ENCODE measurements around the gene MRPL37. TPM values are rescaled to one million over a fixed set of nuclear protein-coding genes. Genes with fewer than 3 reads are reported as not detected.

Gene MRPL37
- polyA plus RNA-seq, 2 of the 4 experiments (the other 2 are of a cell fraction): 16.2 to 68.9 TPM

DNA sequence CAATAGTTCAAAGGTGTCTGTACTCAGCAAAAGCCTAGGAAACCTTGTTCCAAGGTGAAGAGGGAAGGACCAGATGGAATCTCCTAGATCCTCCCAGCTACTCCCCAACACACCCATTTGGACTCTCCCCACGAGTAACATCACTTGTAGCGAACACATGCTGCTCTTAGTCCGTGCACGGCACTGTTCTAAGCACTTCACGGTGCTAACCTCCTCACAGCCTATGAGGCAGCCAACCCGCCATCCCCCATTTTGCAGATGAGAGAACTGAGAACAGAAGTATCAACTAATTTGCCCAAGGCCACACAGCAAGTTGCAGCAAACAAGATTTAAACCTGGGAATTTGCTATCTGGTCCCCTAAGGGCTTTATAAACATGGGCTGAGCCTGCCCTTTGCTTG is 24.3 kb downstream of the MRPL37 start:
- no peak for DNase-seq (ENCODE audit: low read depth in 1 of 2, low spot score in 1 of 2)
- Histone ChIP-seq H3K27ac (no peak overlapping the region), H3K9me3 (no peaks in the 10 kb centered on the region), H3K4me3 (no peak overlapping the region), H3K4me2 (no peak overlapping the region), H3K4me1 (peaks cover 17% of the 10 kb centered on the region; the same call in 1 of the 3 replicates)
- no peak for FAIRE-seq
- ATAC-seq: no peak
- CTCF ChIA-PET: no interaction called here
- TF ChIP-seq EP300 (IDR thresholded peaks at IDR 0.05) (no peak), HOXB13 (CRISPR knock-in tag; IDR thresholded peaks at IDR 0.05; ENCODE audit: low read depth) (no peak), KDM1A (IDR thresholded peaks at IDR 0.05; ENCODE audit: low read depth) (no peak), CBX2 (IDR thresholded peaks at IDR 0.05; ENCODE audit: borderline replicate concordance, low read depth) (no peak), ZC3H11A (IDR thresholded peaks at IDR 0.05) (no peak), ZSCAN20 (CRISPR knock-in tag; IDR thresholded peaks at IDR 0.05) (no peak), CHD2 (IDR thresholded peaks at IDR 0.05; ENCODE audit: low read length, partially characterized antibody) (no peak), CBX8 (IDR thresholded peaks at IDR 0.05) (no peak), HEYL (CRISPR knock-in tag; IDR thresholded peaks at IDR 0.05) (no peak), MAZ (IDR thresholded peaks at IDR 0.05; ENCODE audit: borderline replicate concordance, low read depth, low read length) (no peak), FOXS1 (CRISPR knock-in tag; IDR thresholded peaks at IDR 0.05) (no peak), NPAS2 (CRISPR knock-in tag; IDR thresholded peaks at IDR 0.05; ENCODE audit: borderline replicate concordance) (no peak), TP53 (CRISPR knock-in tag; IDR thresholded peaks at IDR 0.05) (no peak), PHF8 (IDR thresholded peaks at IDR 0.05; ENCODE audit: borderline replicate concordance, low read depth) (no peak)
- TF ChIP-seq, protein P1, sequence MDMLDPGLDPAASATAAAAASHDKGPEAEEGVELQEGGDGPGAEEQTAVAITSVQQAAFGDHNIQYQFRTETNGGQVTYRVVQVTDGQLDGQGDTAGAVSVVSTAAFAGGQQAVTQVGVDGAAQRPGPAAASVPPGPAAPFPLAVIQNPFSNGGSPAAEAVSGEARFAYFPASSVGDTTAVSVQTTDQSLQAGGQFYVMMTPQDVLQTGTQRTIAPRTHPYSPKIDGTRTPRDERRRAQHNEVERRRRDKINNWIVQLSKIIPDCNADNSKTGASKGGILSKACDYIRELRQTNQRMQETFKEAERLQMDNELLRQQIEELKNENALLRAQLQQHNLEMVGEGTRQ (IDR thresholded peaks at IDR 0.05): no peak
- 93% methylated on average over 6 of the region's 6 CpGs for WGBS (ENCODE audit: missing lambda C conversion rate)
- POLR2A ChIA-PET: no interaction called here

DNA sequence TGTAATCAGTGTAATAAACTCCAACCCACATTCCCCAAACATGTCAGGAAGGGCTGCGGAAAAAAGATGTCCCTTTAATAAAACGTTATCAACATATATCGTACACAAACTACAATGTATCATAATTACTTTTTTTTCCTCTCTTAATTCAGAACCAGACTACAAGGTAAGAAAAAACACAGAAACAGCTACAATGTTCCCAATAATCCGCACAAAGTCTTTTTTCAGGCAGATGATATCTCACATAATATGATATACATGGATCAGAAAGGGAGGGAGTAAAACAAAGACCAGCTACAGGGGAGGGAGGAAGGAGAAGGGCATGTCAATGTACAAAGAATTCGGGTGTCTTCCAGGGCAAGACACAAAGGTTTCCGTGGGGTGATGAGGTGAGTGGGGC is 25.4 kb downstream of the MRPL37 start:
- FAIRE-seq (no peak), ATAC-seq (no peak), DNase-seq (ENCODE audit: low read depth in 1 of 2, low spot score in 1 of 2) (no peak)
- Histone ChIP-seq H3K4me3 (no peak overlapping the region), H3K4me1 (peaks cover 22% of the 10 kb centered on the region; the same call in 1 of the 3 replicates), H3K9me3 (no peaks in the 10 kb centered on the region), H3K4me2 (no peak overlapping the region), H3K27ac (no peak overlapping the region)
- CTCF ChIA-PET: no interaction called here
- POLR2A ChIA-PET: no interaction called here
- TF ChIP-seq SREBF2 (IDR thresholded peaks at IDR 0.05): no peak
- TF ChIP-seq FOSL2 (IDR thresholded peaks at IDR 0.05): no peak
- TF ChIP-seq FOSL2 (CRISPR knock-in tag; IDR thresholded peaks at IDR 0.05): no peak
- TF ChIP-seq JUNB (IDR thresholded peaks at IDR 0.05): no peak
- no peak for TF ChIP-seq POLR2AphosphoS2 (conservative IDR thresholded peaks at IDR 0.05; ENCODE audit: low read length)
- TF ChIP-seq TFCP2L1 (CRISPR knock-in tag; IDR thresholded peaks at IDR 0.05): no peak
- TF ChIP-seq, protein P2, sequence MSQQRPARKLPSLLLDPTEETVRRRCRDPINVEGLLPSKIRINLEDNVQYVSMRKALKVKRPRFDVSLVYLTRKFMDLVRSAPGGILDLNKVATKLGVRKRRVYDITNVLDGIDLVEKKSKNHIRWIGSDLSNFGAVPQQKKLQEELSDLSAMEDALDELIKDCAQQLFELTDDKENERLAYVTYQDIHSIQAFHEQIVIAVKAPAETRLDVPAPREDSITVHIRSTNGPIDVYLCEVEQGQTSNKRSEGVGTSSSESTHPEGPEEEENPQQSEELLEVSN (IDR thresholded peaks at IDR 0.05; ENCODE audit: borderline replicate concordance, low read depth): no peak
- no peak for TF ChIP-seq HOXB5 (CRISPR knock-in tag; IDR thresholded peaks at IDR 0.05)
- no peak for TF ChIP-seq CHD2 (IDR thresholded peaks at IDR 0.05; ENCODE audit: low read length, partially characterized antibody)
- TF ChIP-seq MAZ (IDR thresholded peaks at IDR 0.05; ENCODE audit: borderline replicate concordance, low read depth, low read length): no peak
- WGBS (ENCODE audit: missing lambda C conversion rate): 78% methylated on average over 6 of the region's 6 CpGs

DNA sequence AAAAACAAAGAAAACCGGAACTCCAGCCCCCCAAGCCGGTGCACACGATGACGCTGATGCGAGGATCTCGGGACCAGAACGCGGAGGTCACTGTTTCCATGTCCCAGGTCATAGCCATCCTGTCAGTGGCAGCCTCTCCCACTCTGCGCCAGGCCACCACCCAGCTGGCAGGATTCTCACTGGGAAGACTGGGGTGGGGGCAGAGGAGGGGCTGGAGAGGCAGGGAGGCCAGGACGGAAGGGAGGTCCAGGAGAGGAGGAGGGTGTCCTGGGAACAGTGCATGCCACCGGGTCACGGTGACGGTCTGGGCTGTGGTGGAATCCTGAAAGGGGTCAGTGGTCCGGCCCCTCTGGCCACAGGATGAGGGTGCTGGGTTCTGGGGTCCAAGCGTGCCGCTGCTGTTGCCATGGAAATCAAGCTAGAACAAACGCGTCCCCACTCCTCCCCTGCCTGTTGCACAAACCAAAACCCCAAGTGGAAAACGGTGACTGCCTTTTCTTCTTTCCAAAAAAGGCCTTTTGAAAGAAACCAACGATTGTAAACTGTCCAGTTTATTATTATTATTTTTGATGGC is 26.1 kb downstream of the MRPL37 start:
- ChIA-PET POLR2A (no interaction called here), CTCF (no interaction called here)
- no peak overlapping the region; a peak in 1 of 6 replicates for H3K27ac ChIP-seq
- no peak overlapping the region for H3K4me3 ChIP-seq
- no peaks in the 10 kb centered on the region for H3K9me3 ChIP-seq
- H3K4me2 ChIP-seq: no peak overlapping the region
- DNase-seq (ENCODE audit: low read depth in 1 of 2, low spot score in 1 of 2) (no peak), FAIRE-seq (no peak), ATAC-seq (no peak)
- 89% methylated on average over 18 of the region's 20 CpGs for WGBS (ENCODE audit: missing lambda C conversion rate)
- H3K4me1 ChIP-seq: peaks cover 22% of the 10 kb centered on the region; the same call in 1 of the 3 replicates
- no peak for TF ChIP-seq TP53 (CRISPR knock-in tag; IDR thresholded peaks at IDR 0.05)
- no peak for TF ChIP-seq FOXS1 (CRISPR knock-in tag; IDR thresholded peaks at IDR 0.05)
- TF ChIP-seq NPAS2 (CRISPR knock-in tag; IDR thresholded peaks at IDR 0.05; ENCODE audit: borderline replicate concordance): no peak
- TF ChIP-seq FOSL2 (IDR thresholded peaks at IDR 0.05): no peak
- no peak for TF ChIP-seq FOSL2 (CRISPR knock-in tag; IDR thresholded peaks at IDR 0.05)
- TF ChIP-seq, protein P3, sequence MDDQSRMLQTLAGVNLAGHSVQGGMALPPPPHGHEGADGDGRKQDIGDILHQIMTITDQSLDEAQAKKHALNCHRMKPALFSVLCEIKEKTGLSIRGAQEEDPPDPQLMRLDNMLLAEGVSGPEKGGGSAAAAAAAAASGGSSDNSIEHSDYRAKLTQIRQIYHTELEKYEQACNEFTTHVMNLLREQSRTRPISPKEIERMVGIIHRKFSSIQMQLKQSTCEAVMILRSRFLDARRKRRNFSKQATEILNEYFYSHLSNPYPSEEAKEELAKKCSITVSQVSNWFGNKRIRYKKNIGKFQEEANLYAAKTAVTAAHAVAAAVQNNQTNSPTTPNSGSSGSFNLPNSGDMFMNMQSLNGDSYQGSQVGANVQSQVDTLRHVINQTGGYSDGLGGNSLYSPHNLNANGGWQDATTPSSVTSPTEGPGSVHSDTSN (IDR thresholded peaks at IDR 0.05): no peak
- TF ChIP-seq HOXB5 (CRISPR knock-in tag; IDR thresholded peaks at IDR 0.05): no peak
- no peak for TF ChIP-seq JUN (IDR thresholded peaks at IDR 0.05)
- no peak for TF ChIP-seq HEYL (CRISPR knock-in tag; IDR thresholded peaks at IDR 0.05)
- TF ChIP-seq RAD21 (conservative IDR thresholded peaks at IDR 0.05 in 1 of 2, IDR thresholded peaks at IDR 0.05 in 1 of 2): no peak
- no peak for TF ChIP-seq MAFK (IDR thresholded peaks at IDR 0.05; ENCODE audit: partially characterized antibody)
- TF ChIP-seq, protein P4, sequence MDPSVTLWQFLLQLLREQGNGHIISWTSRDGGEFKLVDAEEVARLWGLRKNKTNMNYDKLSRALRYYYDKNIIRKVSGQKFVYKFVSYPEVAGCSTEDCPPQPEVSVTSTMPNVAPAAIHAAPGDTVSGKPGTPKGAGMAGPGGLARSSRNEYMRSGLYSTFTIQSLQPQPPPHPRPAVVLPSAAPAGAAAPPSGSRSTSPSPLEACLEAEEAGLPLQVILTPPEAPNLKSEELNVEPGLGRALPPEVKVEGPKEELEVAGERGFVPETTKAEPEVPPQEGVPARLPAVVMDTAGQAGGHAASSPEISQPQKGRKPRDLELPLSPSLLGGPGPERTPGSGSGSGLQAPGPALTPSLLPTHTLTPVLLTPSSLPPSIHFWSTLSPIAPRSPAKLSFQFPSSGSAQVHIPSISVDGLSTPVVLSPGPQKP (IDR thresholded peaks at IDR 0.05; ENCODE audit: low read depth, low read length): no peak
- no peak for TF ChIP-seq KDM1A (IDR thresholded peaks at IDR 0.05; ENCODE audit: low read depth)
- TF ChIP-seq, protein P5, sequence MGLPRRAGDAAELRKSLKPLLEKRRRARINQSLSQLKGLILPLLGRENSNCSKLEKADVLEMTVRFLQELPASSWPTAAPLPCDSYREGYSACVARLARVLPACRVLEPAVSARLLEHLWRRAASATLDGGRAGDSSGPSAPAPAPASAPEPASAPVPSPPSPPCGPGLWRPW (IDR thresholded peaks at IDR 0.05): no peak
- no peak for TF ChIP-seq BHLHE40 (IDR thresholded peaks at IDR 0.05; ENCODE audit: low read depth, low read length)
- no peak for TF ChIP-seq CBX8 (IDR thresholded peaks at IDR 0.05)
